Osteocyte (in vitro differentiated cells): Measurements from ENCODE around the gene CTDSP1. TPM values are rescaled to one million over a fixed set of nuclear protein-coding genes. Genes with fewer than 3 reads are reported as not detected.

Experiments used
- DNase-seq: peaks from one replicate; pipeline ENCODE4 v3.0.0; 2021; ENCODE audit warnings: mixed read lengths; ENCODE audit not compliant: unreplicated experiment; ENCODE audit errors: extremely low spot score
- H3K27ac Mint-ChIP-seq: one replicate; pipeline ENCODE4 v1.8.0; 2021; ENCODE audit warnings: mild to moderate bottlenecking, mixed read lengths; ENCODE audit not compliant: unreplicated experiment
- H3K27me3 Mint-ChIP-seq: one replicate; pipeline ENCODE4 v1.8.0; 2021; ENCODE audit warnings: mixed read lengths; ENCODE audit not compliant: unreplicated experiment
- H3K36me3 Mint-ChIP-seq: one replicate; pipeline ENCODE4 v1.8.0; 2021; ENCODE audit warnings: mixed read lengths; ENCODE audit not compliant: unreplicated experiment
- H3K4me1 Mint-ChIP-seq: one replicate; pipeline ENCODE4 v1.8.0; 2021; ENCODE audit warnings: mixed read lengths; ENCODE audit not compliant: unreplicated experiment
- H3K4me3 Mint-ChIP-seq: one replicate; pipeline ENCODE4 v1.8.0; 2021; ENCODE audit warnings: mild to moderate bottlenecking, moderate library complexity, mixed read lengths; ENCODE audit not compliant: unreplicated experiment
- H3K9me3 Mint-ChIP-seq: one replicate; pipeline ENCODE4 v1.8.0; 2021; ENCODE audit warnings: mixed read lengths; ENCODE audit not compliant: unreplicated experiment
- CTCF ChIP-seq: fragments of 200-600 bp; sonication (generic); IDR thresholded peaks from 2 replicates; pipeline ENCODE4 v1.5.0; 2021; ENCODE audit warnings: antibody characterized with exemption, mild to moderate bottlenecking, moderate library complexity
- total RNA-seq: library from RNA; stranded (reverse); gene quantifications from 2 replicates; pipeline ENCODE4 v1.2.1, GENCODE V29; 2021

CTDSP1 gene
- total RNA-seq, 1 donor from 2014 or later = 131 TPM

DNA sequence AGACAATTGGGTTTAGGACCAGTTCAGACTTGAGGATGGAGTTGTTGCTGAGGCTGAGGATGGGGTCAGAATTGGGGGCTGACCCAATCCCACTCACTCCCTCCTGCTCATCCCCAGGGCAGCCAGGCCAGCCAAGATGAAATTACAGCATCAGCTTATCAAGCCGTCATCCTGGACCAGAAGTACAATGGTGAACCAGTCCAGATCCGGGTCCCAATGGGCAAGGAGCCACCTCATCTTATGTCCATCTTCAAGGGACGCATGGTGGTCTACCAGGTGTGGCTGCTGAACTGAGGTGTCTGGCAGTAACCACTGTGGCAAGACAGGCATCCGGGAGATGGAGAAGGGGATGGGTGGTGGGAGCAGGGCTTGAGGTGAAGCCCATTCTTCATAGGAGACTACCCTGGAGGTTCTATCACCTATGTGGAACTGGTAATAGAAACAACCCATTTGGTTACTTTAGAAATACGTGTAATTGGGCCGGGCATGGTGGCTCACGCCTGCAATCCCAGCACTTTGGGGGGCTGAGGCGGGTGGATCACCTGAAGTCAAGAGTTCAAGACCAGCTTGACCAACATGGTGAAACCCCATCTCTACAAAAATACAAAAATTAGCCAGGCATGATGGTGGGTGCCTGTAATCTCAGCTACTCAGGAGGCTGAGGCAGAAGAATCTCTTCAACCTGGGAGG is 33.2 kb downstream of the CTDSP1 start:
- no peak for DNase-seq
- Mint-ChIP-seq H3K27ac (no peak overlapping the region), H3K9me3 (no peaks in the 10 kb centered on the region), H3K4me1 (no peaks in the 10 kb centered on the region), H3K36me3 (no peaks in the 10 kb centered on the region), H3K27me3 (no peaks in the 10 kb centered on the region), H3K4me3 (no peak overlapping the region)
- no peak for TF ChIP-seq CTCF

DNA sequence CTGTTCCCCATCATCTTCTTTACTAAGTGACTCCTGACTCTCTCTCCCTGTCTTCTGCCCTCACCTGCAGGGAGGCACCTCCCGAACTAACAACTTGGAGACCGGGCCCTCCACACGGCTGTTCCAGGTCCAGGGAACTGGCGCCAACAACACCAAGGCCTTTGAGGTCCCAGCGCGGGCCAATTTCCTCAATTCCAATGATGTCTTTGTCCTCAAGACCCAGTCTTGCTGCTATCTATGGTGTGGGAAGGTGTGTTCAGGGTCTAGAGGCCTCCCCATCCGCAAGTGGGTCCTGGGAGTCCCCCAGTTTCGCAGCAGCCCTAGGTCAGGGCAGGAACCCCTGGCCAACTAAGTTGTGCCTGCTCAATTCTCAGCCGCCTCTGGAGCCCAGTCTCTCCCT is 34.8 kb downstream of the CTDSP1 start:
- no peak overlapping the region for H3K27ac Mint-ChIP-seq
- H3K27me3 Mint-ChIP-seq = no peaks in the 10 kb centered on the region
- no peak for TF ChIP-seq CTCF
- H3K4me1 Mint-ChIP-seq = no peaks in the 10 kb centered on the region
- no peaks in the 10 kb centered on the region for H3K36me3 Mint-ChIP-seq
- no peaks in the 10 kb centered on the region for H3K9me3 Mint-ChIP-seq
- DNase-seq = no peak
- H3K4me3 Mint-ChIP-seq = no peak overlapping the region

- Mint-ChIP-seq H3K9me3 (no peaks in the 10 kb centered on the region), H3K4me1 (no peaks in the 10 kb centered on the region), H3K27ac (no peak overlapping the region), H3K36me3 (no peaks in the 10 kb centered on the region), H3K27me3 (no peaks in the 10 kb centered on the region), H3K4me3 (no peak overlapping the region)
- no peak for DNase-seq
- no peak for TF ChIP-seq CTCF
These were observed 35.6 kb downstream of the CTDSP1 start for GRCh38 chr2:218435003-218435982.

DNA sequence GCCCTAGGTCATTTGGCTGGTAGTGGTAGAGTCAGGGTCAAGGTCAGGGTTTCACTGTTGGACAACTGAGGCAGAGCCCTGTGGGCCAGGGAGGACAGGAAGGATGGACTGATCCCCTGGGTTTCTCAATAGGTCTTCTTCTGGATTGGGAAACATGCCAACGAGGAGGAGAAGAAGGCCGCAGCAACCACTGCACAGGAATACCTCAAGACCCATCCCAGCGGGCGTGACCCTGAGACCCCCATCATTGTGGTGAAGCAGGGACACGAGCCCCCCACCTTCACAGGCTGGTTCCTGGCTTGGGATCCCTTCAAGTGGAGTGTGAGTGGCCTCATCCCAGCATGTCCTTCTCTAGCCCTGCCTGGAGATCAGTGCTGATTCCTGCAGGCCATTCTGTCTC is 37.3 kb downstream of the CTDSP1 start:
- H3K4me3 Mint-ChIP-seq = no peak overlapping the region
- no peaks in the 10 kb centered on the region for H3K4me1 Mint-ChIP-seq
- no peaks in the 10 kb centered on the region for H3K27me3 Mint-ChIP-seq
- no peak for TF ChIP-seq CTCF
- DNase-seq = no peak
- H3K9me3 Mint-ChIP-seq = no peaks in the 10 kb centered on the region
- no peak overlapping the region for H3K27ac Mint-ChIP-seq
- H3K36me3 Mint-ChIP-seq = no peaks in the 10 kb centered on the region

GRCh38 chr2:218437969-218438368 is 38.3 kb downstream of the CTDSP1 start:
- Mint-ChIP-seq H3K27ac (no peak overlapping the region), H3K9me3 (no peaks in the 10 kb centered on the region), H3K36me3 (no peaks in the 10 kb centered on the region), H3K4me3 (no peak overlapping the region), H3K27me3 (no peaks in the 10 kb centered on the region), H3K4me1 (no peaks in the 10 kb centered on the region)
- DNase-seq = no peak
- no peak for TF ChIP-seq CTCF
